Forelimb muscle (tissue), 1 donor: Measurements from ENCODE around the gene DZIP1L. TPM values are rescaled to one million over a fixed set of nuclear protein-coding genes. Genes with fewer than 3 reads are reported as not detected.

Experiments used
- DNase-seq: peaks from one replicate; pipeline ENCODE4 v3.0.0-alpha.2; 2013; ENCODE audit warnings: low read depth
- polyA plus RNA-seq: library from polyadenylated mRNA; unstranded; fragments of 120-200 nt; gene quantifications from one replicate; pipeline ENCODE4 v1.2.1, GENCODE V29; 2013; ENCODE audit not compliant: insufficient read length

DZIP1L gene
- polyA plus RNA-seq, 1 donor: 6.9 TPM

DNA sequence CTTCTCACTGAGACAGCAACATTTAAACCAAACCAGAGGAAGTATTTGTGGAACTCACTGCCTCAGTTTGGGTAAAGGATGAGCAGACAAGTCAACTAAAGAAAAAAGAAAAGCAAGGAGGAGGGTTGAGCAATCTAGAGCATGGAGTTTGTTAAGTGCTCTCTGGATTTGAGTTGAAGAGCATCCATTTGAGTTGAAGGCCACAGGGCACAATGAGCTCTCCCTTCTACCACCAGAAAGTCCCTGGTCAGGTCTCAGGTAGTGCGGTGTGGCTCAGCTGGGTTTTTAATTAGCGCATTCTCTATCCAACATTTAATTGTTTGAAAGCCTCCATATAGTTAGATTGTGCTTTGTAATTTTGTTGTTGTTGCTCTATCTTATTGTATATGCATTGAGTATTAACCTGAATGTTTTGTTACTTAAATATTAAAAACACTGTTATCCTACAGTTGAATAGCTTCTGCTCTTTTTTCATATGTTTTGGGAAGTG, 82.2 kb downstream of the DZIP1L start:
- DNase-seq: no peak

DNA sequence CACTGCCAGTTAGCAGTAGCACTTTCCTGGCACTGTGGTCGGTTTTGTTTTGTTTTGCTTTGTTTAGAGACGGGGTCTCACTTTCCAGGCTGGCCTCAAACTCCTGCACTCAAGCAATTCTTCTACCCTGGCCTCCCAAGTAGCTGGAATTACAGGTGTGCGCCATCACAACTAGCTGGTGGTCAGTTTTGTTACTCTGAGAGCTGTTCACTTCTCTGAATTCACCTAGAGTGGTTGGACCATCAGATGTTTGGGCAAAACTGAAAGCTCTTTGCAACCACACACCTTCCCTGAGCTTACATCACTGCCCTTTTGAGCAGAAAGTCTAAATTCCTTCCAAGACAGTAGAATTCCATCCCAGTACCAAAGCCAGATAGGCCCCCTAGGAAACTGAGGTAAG, 82.8 kb downstream of the DZIP1L start:
- no peak for DNase-seq

DNA sequence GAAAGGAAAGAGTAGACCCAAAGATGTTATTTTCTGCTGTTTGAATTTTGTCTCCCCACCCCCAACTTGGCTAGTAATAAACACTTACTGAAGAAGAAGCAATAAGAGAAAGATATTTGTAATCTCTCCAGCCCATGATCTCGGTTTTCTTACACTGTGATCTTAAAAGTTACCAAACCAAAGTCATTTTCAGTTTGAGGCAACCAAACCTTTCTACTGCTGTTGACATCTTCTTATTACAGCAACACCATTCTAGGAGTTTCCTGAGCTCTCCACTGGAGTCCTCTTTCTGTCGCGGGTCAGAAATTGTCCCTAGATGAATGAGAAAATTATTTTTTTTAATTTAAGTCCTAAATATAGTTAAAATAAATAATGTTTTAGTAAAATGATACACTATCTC, 83.9 kb downstream of the DZIP1L start:
- no peak for DNase-seq

DNA sequence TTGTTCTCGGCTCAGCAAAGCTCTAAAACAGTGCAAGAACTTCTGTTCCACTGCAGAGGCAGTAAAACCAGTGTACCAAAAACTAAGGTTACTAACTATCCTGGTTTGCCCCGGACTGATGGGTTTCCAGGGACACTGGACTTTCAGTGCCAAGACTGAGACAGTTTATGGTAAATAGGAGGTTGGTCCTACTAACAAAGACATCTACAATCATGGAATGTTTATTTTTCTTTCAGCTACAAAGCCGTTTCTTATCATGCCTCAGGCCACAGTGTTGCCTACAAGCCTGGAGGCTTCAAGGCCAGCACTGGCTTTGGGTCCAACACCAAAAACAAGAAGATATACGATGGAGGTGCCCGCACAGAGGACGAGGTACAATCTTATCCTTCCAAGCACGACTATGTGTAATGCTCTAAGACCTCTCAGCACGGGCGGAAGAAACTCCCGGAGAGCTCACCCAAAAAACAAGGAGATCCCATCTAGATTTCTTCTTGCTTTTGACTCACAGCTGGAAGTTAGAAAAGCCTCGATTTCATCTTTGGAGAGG, 84.6 kb downstream of the DZIP1L start:
- no peak for DNase-seq

DNA sequence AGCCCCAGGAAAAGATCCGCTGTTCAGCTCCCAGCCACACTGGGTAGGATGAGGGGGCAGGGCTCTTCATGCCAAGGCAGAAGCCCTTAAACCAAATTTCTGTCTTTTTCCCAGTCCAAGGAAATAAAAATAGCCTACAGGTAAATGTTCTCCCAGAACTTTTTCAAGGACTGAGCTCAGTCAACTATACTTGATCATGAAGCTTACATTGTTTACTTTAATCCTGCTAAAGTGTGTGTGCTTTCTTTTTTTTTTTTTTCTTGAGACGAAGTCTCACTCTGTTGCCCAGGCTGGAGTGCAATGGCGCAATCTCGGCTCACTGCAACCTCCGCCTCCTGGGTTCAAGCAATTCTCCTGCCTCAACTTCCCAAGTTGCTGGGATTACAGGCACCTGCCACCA, 87.6 kb downstream of the DZIP1L start:
- no peak for DNase-seq

DNA sequence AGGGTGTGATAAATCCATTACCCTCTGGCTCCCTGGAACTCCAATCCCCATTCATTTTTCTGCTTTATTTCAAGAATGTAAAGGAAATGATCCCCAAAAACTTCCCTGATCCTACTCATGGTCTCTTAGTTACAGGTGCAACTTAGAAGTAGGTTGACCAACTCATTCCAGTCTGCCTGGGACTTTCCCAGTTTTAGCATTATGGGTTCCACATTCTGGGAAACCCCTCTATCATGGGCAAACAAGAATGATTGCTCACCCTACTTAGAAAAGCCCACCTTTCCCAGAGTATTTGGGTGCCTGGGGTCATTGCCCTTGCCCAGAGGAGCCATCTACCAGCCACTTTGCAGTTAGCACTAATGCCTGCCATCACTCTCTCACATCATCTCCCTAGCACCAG, 89.9 kb downstream of the DZIP1L start:
- DNase-seq: no peak

DNA sequence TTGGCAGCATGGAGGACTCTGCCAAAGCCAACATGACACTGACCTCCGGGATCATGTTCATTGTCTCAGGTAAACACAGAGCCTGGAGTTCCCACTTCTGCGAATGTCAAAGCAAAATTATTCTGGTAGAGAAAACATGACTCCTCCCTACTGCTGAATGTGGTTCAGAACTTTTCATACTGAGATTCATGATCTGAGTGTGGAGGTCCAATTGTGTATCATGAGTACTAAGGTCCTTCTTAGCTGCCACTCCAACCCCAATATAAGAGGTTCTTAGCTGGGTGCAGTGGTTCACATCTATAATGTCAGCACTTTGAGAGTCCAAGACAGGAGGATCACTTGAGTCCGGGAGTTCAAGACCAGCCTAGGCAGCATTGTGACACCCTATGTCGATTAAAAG, 91.7 kb downstream of the DZIP1L start:
- DNase-seq: no peak

DNA sequence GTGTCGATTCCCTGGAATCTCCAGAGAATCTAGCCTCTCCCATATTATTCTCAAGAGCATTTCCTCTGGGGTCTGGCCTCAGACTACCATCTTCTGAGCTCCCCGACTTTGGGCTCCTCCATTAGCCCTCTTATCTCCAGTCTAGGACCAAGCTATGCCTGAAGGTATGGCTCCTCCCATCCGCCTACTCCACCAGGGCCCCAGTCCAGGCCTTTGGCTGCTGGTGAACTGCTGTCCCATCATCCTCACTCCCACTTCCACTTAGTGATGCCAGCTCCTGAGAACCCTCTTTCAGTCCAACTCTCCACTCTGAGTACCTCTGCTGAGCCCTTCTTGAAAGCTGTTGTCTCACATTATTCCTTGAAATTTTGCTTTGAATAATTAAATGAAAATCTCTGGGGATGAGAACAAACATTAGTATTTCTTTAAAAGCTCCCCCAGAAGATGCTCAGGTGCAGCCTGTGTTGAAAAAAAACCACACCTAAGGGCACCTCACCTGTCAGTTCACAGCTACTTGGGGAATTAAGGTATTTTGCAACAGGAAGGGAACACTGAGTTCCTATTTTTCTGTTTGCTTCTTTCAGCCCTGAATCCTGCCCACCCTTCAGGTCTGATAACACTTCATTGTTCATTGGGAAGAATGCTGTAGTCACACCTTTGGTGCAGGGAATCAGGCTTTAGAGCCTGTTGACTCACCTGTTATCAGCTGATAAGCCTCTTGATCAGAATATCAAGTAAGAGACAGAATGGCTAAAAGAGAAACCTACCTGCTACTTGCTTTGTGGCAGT, 95.9 kb downstream of the DZIP1L start:
- DNase-seq: no peak

DNA sequence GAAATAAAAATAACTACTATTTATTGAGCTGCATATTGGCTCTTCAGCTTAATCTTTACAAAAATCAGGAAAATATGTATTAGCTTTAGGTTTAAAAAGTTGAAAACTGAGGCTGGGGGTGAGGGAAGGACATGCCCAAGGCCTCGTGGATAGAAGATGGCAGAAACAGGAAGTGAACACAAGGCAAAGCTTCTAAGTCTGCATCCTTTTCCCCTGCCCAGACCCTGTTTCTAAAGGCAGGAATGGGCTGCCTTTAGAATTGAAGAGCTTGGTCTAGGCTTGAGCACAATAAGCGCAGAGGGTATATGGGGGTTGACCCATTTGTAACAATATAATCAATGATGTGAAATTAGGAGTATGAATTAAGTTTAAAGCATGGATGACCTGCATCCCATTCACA, 99.3 kb downstream of the DZIP1L start:
- no peak for DNase-seq

DNA sequence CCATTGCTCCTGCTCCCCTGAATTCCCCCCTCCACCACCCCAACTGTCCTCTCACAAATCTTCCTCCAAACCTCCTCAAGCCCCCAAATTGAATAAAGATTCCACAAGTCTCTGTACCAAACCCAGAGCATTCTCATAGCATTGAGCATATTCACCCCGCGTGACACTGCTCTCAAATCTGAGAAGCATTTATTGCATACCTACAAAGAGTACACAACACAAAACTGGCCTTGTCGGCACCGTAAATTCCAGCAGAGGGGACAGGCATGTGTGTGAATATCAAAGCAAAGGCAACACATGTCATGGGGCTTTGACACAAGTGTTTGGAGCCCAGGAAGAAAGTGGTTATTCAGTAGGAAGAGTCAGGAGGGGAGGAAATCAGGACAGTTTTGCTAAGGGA, 102.9 kb downstream of the DZIP1L start:
- no peak for DNase-seq

Other genes with a start within 250 kb of the DZIP1L start
- 0.39 TPM for gene CLDN18, start 105.4 kb downstream of the DZIP1L start, polyA plus RNA-seq
- not detected for gene A4GNT, start 16.8 kb upstream of the DZIP1L start, polyA plus RNA-seq
- 9.4 TPM for gene DBR1, start 59.3 kb upstream of the DZIP1L start, polyA plus RNA-seq
- gene ARMC8, start 71.7 kb upstream of the DZIP1L start, polyA plus RNA-seq: 43.7 TPM
- 0.90 TPM for gene NME9, start 214.2 kb upstream of the DZIP1L start, polyA plus RNA-seq
- 69.6 TPM for gene MRAS, start 233.0 kb upstream of the DZIP1L start, polyA plus RNA-seq